Measurements from ENCODE around the gene PTGR3. TPM values are rescaled to one million over a fixed set of nuclear protein-coding genes. Genes with fewer than 3 reads are reported as not detected.

PTGR3 gene
- total and polyA plus RNA-seq, 12 donors: 8.8 to 40.2 (median 19.3) TPM

GRCh38 chr18:75210274-75211001, 1.5 kb upstream of the PTGR3 start, which contains the start of gene TSHZ1:
Gene TSHZ1, plus strand, starts transcription at chr18:75210797. Its CDS starts 1,080 bp downstream, at chr18:75211877.
- Histone ChIP-seq H3K9me3 (replicated peaks in 1 of 3) (no peaks in the 10 kb centered on the region), H3K27me3 (no peaks in the 10 kb centered on the region), H3K4me1 (replicated peaks in 1 of 2) (peaks cover 20 to 45% of the 10 kb centered on the region in 2 donors), H3K36me3 (replicated peaks in 1 of 2) (no peaks in the 10 kb centered on the region), H3K4me3 (peak within 1 kb of the TSS; percentile 62 to 96 (median 78)), H3K27ac (peak within 1 kb of the TSS; percentile 90 to 99 (median 93))
- 0 to 2% (median 2%) methylated on average over 15 of the region's 15 CpGs for WGBS, 4 donors
- intact Hi-C loops (cut with DNase I): loop anchor here in 1 of 2 donors (5.0 kb wide), 1 partner anchor 37 kb away; no protein-coding TSS in a partner anchor
- peak; percentile 49 to 89 for TF ChIP-seq POLR2A (IDR thresholded peaks at IDR 0.05)
- no peak for TF ChIP-seq CTCF (IDR thresholded peaks at IDR 0.05)
- DNase-seq: peak; percentile 62 to 86 (median 75)

- Histone ChIP-seq H3K27me3 (no peaks in the 10 kb centered on the region), H3K4me3 (peak overlapping the region; percentile 47 to 96 (median 78)), H3K36me3 (replicated peaks in 1 of 2) (no peaks in the 10 kb centered on the region), H3K27ac (peak overlapping the region; percentile 90 to 99 (median 93)), H3K9me3 (replicated peaks in 1 of 3) (no peaks in the 10 kb centered on the region), H3K4me1 (replicated peaks in 1 of 2) (peaks cover 24 to 49% of the 10 kb centered on the region in 2 donors)
- DNase-seq: no peak
- WGBS, 4 donors: 0 to 1% (median 0%) methylated on average over 8 of the region's 8 CpGs
- intact Hi-C loops (cut with DNase I): loop anchor here in 1 of 2 donors (5.0 kb wide), 1 partner anchor 37 kb away; no protein-coding TSS in a partner anchor
- TF ChIP-seq POLR2A (IDR thresholded peaks at IDR 0.05): no peak
- no peak for TF ChIP-seq CTCF (IDR thresholded peaks at IDR 0.05)
Observed at GRCh38 chr18:75209951-75210258, 966 bp upstream of the PTGR3 start.

GRCh38 chr18:75208836-75209128, 157 bp downstream of the PTGR3 start:
- Histone ChIP-seq H3K4me1 (replicated peaks in 1 of 2) (peaks cover 33 to 55% of the 10 kb centered on the region in 2 donors), H3K9me3 (replicated peaks in 1 of 3) (no peaks in the 10 kb centered on the region), H3K27ac (peak overlapping the region; percentile 44 to 99 (median 91)), H3K36me3 (replicated peaks in 1 of 2) (no peaks in the 10 kb centered on the region), H3K4me3 (peak overlapping the region; percentile 57 to 96 (median 88)), H3K27me3 (no peaks in the 10 kb centered on the region)
- 0 to 1% methylated on average over 27 to 34 of the region's 34 CpGs; no CpG with 5 or more reads in 2 of the 4 donors for WGBS, 4 donors
- intact Hi-C loops (cut with DNase I): no loop called here
- no peak for TF ChIP-seq CTCF (IDR thresholded peaks at IDR 0.05)
- no peak for TF ChIP-seq POLR2A (IDR thresholded peaks at IDR 0.05)
- peak in 4 of 7 donors; percentile 35 to 53 (median 48) for DNase-seq

GRCh38 chr18:75208155-75208835, 644 bp downstream of the PTGR3 start:
- intact Hi-C loops (cut with DNase I): no loop called here
- WGBS, 4 donors: 0 to 2% (median 1%) methylated on average over 7 to 65 of the region's 65 CpGs
- TF ChIP-seq POLR2A (IDR thresholded peaks at IDR 0.05) (no peak), CTCF (IDR thresholded peaks at IDR 0.05) (peak in 1 of 6 experiments; percentile 10)
- Histone ChIP-seq H3K27me3 (no peaks in the 10 kb centered on the region), H3K9me3 (replicated peaks in 1 of 3) (no peaks in the 10 kb centered on the region), H3K36me3 (replicated peaks in 1 of 2) (no peaks in the 10 kb centered on the region), H3K27ac (peak overlapping the region; percentile 44 to 99 (median 91)), H3K4me3 (peak overlapping the region; percentile 57 to 96 (median 88)), H3K4me1 (replicated peaks in 1 of 2) (peaks cover 28 to 53% of the 10 kb centered on the region in 2 donors)
- peak; percentile 42 to 75 (median 55) for DNase-seq
